DND-41 (cell line): Measurements from ENCODE around the gene DES.

Experiments
- CTCF ChIP-seq: IDR thresholded peaks from 2 replicates; pipeline ENCODE4 v1.5.1; 2012; ENCODE audit warnings: borderline replicate concordance, low read length, moderate library complexity, mild to moderate bottlenecking; ENCODE audit not compliant: poor library complexity, severe bottlenecking; ENCODE audit errors: extremely low read depth
- EZH2 ChIP-seq: IDR thresholded peaks from 3 replicates; pipeline ENCODE4 v1.6.1; 2012; ENCODE audit warnings: borderline replicate concordance, low read depth, mild to moderate bottlenecking, moderate library complexity, low read length, inconsistent platforms; ENCODE audit not compliant: severe bottlenecking

DNA sequence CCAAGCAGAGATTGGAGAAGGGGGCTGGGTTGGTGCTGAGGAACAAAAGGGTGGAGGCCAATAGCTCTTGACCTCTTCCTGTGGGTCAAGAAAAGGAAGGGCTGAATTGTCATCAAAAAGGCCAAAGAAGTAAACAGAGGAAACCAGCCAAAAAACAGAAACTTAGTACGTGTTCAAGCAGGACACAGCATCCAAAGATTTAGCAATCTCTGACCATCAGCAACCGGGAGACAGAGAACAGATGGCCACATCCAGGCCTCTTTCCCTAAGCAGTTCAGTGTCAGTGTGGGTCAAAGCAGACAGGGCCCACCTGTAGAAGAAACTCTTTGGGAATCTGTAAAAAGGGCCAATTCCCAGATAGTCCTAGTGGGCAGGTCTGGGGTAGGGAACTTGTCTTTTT is 33.3 kb upstream of the DES start:
- TF ChIP-seq EZH2: no peak
- TF ChIP-seq CTCF: no peak
